Ovary (tissue), 3 donors: Measurements from ENCODE around the gene COL6A1.

Experiments
- CTCF ChIP-seq, 3 donors: fragments of 450-650 bp in 2 of 3; fragments of 200-600 bp in 1 of 3; IDR thresholded peaks; one replicate each; pipeline versions ENCODE4 v1.5.1 to v1.8.0; 2016 to 2022; ENCODE audit warnings: antibody characterized with exemption in 3 of 3, mild to moderate bottlenecking in 1 of 3
- POLR2A ChIP-seq: fragments of 450-650 bp; IDR thresholded peaks from one replicate; pipeline ENCODE4 v1.6.1; 2017; ENCODE audit warnings: antibody characterized with exemption, mild to moderate bottlenecking, moderate library complexity
- donor health status: DM: no; HTN: no; CAD: no.

GRCh38 chr21:46017695-46018094 lies 36.1 kb downstream of the COL6A1 start:
- no peak for TF ChIP-seq CTCF (IDR thresholded peaks at IDR 0.05)
- no peak for TF ChIP-seq POLR2A
